Liver (tissue), 9 donors: ENCODE measurements around the gene RPUSD1. TPM values are rescaled to one million over a fixed set of nuclear protein-coding genes. Genes with fewer than 3 reads are reported as not detected.

Source experiments
- DNase-seq: peaks from one replicate; pipeline ENCODE4 v3.0.0-alpha.2; 2017; ENCODE audit warnings: low spot score
- H3K27ac ChIP-seq, 2 donors: one replicate each; pipeline ENCODE4 v1.7.0; 2013; ENCODE audit warnings: inconsistent platforms in 2 of 2, low read length in 2 of 2, control low read depth in 1 of 2, low read depth in 1 of 2, mild to moderate bottlenecking in 1 of 2
- H3K27me3 ChIP-seq, 4 donors: one replicate each; pipeline versions ENCODE4 v1.6.1 to v1.7.0; 2013; ENCODE audit warnings: low read length in 3 of 4, inconsistent platforms in 1 of 4, mild to moderate bottlenecking in 1 of 4, moderate library complexity in 1 of 4; ENCODE audit not compliant: control insufficient read depth in 4 of 4, insufficient read depth in 4 of 4
- H3K36me3 ChIP-seq, 4 donors: one replicate each; pipeline versions ENCODE4 v1.6.1 to v1.7.0; 2013; ENCODE audit warnings: low read length in 3 of 4, mild to moderate bottlenecking in 3 of 4, low read depth in 1 of 4, moderate library complexity in 1 of 4; ENCODE audit not compliant: control insufficient read depth in 4 of 4, insufficient read depth in 3 of 4
- H3K4me1 ChIP-seq, 4 donors: one replicate each; pipeline versions ENCODE4 v1.6.1 to v1.7.0; 2013; ENCODE audit warnings: low read length in 3 of 4, mild to moderate bottlenecking in 3 of 4, moderate library complexity in 1 of 4; ENCODE audit not compliant: control insufficient read depth in 4 of 4, insufficient read depth in 4 of 4
- H3K4me3 ChIP-seq, 3 donors: one replicate each; pipeline versions ENCODE4 v1.6.1 to v1.7.0; 2013; ENCODE audit warnings: low read length in 3 of 3, control low read depth in 1 of 3, low read depth in 1 of 3, mild to moderate bottlenecking in 1 of 3
- H3K9ac ChIP-seq, 2 donors: one replicate each; pipeline ENCODE4 v1.7.0; 2013; ENCODE audit warnings: low read length in 2 of 2, mild to moderate bottlenecking in 2 of 2, moderate library complexity in 2 of 2, control low read depth in 1 of 2, low read depth in 1 of 2
- H3K9me3 ChIP-seq, 4 donors: one replicate each; pipeline versions ENCODE4 v1.6.1 to v1.7.0; 2013; ENCODE audit warnings: low read length in 3 of 4; ENCODE audit not compliant: control insufficient read depth in 4 of 4
- CTCF ChIP-seq: fragments of 150-350 bp; IDR thresholded peaks from 2 replicates; pipeline ENCODE4 v1.5.1; 2017; ENCODE audit warnings: improper control_type of control experiment, low read depth, low read length; ENCODE audit not compliant: missing input control
- EGR1 ChIP-seq, 2 donors: IDR thresholded peaks; 2 replicates each; pipeline ENCODE4 v1.6.1; 2016 to 2018; ENCODE audit warnings: antibody characterized with exemption in 2 of 2, low read depth in 2 of 2
- FOXA1 ChIP-seq: IDR thresholded peaks from 2 replicates; pipeline ENCODE4 v1.6.1; 2016; ENCODE audit warnings: antibody characterized with exemption
- FOXA2 ChIP-seq: IDR thresholded peaks from 2 replicates; pipeline ENCODE4 v1.6.1; 2016; ENCODE audit warnings: antibody characterized with exemption
- GABPA ChIP-seq, 2 donors: IDR thresholded peaks in 1 of 2; conservative IDR thresholded peaks in 1 of 2; 2 replicates each; pipeline ENCODE4 v1.6.1; 2016; ENCODE audit warnings: antibody characterized with exemption in 2 of 2, mild to moderate bottlenecking in 1 of 2, moderate library complexity in 1 of 2
- HNF4A ChIP-seq, 2 donors: conservative IDR thresholded peaks; 2 replicates each; pipeline ENCODE4 v1.6.1; 2016; ENCODE audit warnings: antibody characterized with exemption in 2 of 2, mild to moderate bottlenecking in 2 of 2
- HNF4G ChIP-seq: IDR thresholded peaks from 2 replicates; pipeline ENCODE4 v1.6.1; 2016; ENCODE audit warnings: antibody characterized with exemption
- JUND ChIP-seq, 2 donors: IDR thresholded peaks; 2 replicates each; pipeline ENCODE4 v1.6.1; 2016; ENCODE audit warnings: antibody characterized with exemption in 2 of 2
- NR2F2 ChIP-seq: IDR thresholded peaks from 2 replicates; pipeline ENCODE4 v1.6.1; 2016; ENCODE audit warnings: antibody characterized with exemption
- RAD21 ChIP-seq, 2 donors: IDR thresholded peaks; 2 replicates each; pipeline ENCODE4 v1.6.1; 2016; ENCODE audit warnings: antibody characterized with exemption in 2 of 2, mild to moderate bottlenecking in 2 of 2
- RXRA ChIP-seq, 2 donors: IDR thresholded peaks; 2 replicates each; pipeline ENCODE4 v1.6.1; 2017 to 2018; ENCODE audit warnings: antibody characterized with exemption in 2 of 2, mild to moderate bottlenecking in 1 of 2
- SP1 ChIP-seq: IDR thresholded peaks from 2 replicates; pipeline ENCODE4 v1.6.1; 2018; ENCODE audit warnings: antibody characterized with exemption, mild to moderate bottlenecking
- TAF1 ChIP-seq: conservative IDR thresholded peaks from 2 replicates; pipeline ENCODE4 v1.6.1; 2016; ENCODE audit warnings: antibody characterized with exemption, mild to moderate bottlenecking
- YY1 ChIP-seq: IDR thresholded peaks from 2 replicates; pipeline ENCODE4 v1.6.1; 2016; ENCODE audit warnings: antibody characterized with exemption, mild to moderate bottlenecking
- ZBTB33 ChIP-seq: IDR thresholded peaks from 2 replicates; pipeline ENCODE4 v1.6.1; 2016; ENCODE audit warnings: antibody characterized with exemption
- WGBS: extraction: QIAGEN DNeasy Blood & Tissue Kit; methylation state at CpG from one replicate; pipeline ENCODE4 v1.1.7; 2013; 5-methylcytosine and 5-hydroxymethylcytosine counted together
- polyA plus RNA-seq, 2 donors: library from polyadenylated mRNA; stranded (reverse) in 1 of 2; unstranded in 1 of 2; fragments of 200-250 nt in 1 of 2; fragments of >200 nt in 1 of 2; fragmentation: Nextera tagmentation in 1 of 2; extraction: Ambion mirVana in 1 of 2; gene quantifications; one replicate each; pipeline versions ENCODE4 v1.2.1 to v1.2.3, GENCODE V29; 2013 to 2015
- total RNA-seq, 2 donors: library from RNA; depleted of rRNA; stranded (reverse); fragments of >200 nt; gene quantifications; one replicate each; pipeline ENCODE4 v1.2.3, GENCODE V29; 2014
- TF ChIP-seq, protein P1 (sequence below): IDR thresholded peaks from 2 replicates; pipeline ENCODE4 v1.6.1; 2016; ENCODE audit warnings: antibody characterized with exemption
- TF ChIP-seq, protein P2 (sequence below): IDR thresholded peaks from 2 replicates; pipeline ENCODE4 v1.6.1; 2016; ENCODE audit warnings: antibody characterized with exemption
- TF ChIP-seq, protein P3 (sequence below): IDR thresholded peaks from 2 replicates; pipeline ENCODE4 v1.6.1; 2016; ENCODE audit warnings: antibody characterized with exemption, mild to moderate bottlenecking
- donor health status: healthy.
- donor health status: healthy.
- donor health status: healthy.
- donor health status: healthy.
- donor health status: healthy.

RPUSD1 gene
- total and polyA plus RNA-seq, 4 donors = 4.5 to 10.7 (median 8.9) TPM

GRCh38 chr16:749010-749409 is 39.2 kb downstream of the RPUSD1 start:
- TF ChIP-seq NR2F2 = no peak
- no peak for TF ChIP-seq JUND (IDR thresholded peaks at IDR 0.05)
- TF ChIP-seq, protein P1, sequence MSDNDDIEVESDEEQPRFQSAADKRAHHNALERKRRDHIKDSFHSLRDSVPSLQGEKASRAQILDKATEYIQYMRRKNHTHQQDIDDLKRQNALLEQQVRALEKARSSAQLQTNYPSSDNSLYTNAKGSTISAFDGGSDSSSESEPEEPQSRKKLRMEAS = no peak
- no peak for TF ChIP-seq HNF4A (conservative IDR thresholded peaks at IDR 0.05)
- no peak for TF ChIP-seq TAF1
- no peak for TF ChIP-seq FOXA1
- no peak for TF ChIP-seq GABPA (IDR thresholded peaks at IDR 0.05 in 1 of 2, conservative IDR thresholded peaks at IDR 0.05 in 1 of 2)
- TF ChIP-seq, protein P2, sequence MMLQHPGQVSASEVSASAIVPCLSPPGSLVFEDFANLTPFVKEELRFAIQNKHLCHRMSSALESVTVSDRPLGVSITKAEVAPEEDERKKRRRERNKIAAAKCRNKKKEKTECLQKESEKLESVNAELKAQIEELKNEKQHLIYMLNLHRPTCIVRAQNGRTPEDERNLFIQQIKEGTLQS = no peak
- TF ChIP-seq, protein P3, sequence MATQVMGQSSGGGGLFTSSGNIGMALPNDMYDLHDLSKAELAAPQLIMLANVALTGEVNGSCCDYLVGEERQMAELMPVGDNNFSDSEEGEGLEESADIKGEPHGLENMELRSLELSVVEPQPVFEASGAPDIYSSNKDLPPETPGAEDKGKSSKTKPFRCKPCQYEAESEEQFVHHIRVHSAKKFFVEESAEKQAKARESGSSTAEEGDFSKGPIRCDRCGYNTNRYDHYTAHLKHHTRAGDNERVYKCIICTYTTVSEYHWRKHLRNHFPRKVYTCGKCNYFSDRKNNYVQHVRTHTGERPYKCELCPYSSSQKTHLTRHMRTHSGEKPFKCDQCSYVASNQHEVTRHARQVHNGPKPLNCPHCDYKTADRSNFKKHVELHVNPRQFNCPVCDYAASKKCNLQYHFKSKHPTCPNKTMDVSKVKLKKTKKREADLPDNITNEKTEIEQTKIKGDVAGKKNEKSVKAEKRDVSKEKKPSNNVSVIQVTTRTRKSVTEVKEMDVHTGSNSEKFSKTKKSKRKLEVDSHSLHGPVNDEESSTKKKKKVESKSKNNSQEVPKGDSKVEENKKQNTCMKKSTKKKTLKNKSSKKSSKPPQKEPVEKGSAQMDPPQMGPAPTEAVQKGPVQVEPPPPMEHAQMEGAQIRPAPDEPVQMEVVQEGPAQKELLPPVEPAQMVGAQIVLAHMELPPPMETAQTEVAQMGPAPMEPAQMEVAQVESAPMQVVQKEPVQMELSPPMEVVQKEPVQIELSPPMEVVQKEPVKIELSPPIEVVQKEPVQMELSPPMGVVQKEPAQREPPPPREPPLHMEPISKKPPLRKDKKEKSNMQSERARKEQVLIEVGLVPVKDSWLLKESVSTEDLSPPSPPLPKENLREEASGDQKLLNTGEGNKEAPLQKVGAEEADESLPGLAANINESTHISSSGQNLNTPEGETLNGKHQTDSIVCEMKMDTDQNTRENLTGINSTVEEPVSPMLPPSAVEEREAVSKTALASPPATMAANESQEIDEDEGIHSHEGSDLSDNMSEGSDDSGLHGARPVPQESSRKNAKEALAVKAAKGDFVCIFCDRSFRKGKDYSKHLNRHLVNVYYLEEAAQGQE = no peak
- no peak for TF ChIP-seq FOXA2
- no peak for TF ChIP-seq RXRA (IDR thresholded peaks at IDR 0.05)
- no peak for TF ChIP-seq ZBTB33
- no peak for TF ChIP-seq CTCF
- TF ChIP-seq SP1 = no peak
- no peak for TF ChIP-seq HNF4G
- no peak for TF ChIP-seq YY1
- no peak for TF ChIP-seq EGR1 (IDR thresholded peaks at IDR 0.05; ENCODE audit: low read depth in 2 of 2)
- TF ChIP-seq RAD21 (IDR thresholded peaks at IDR 0.05) = no peak
- Histone ChIP-seq H3K4me3 (no peak overlapping the region), H3K36me3 (no peaks in the 10 kb centered on the region), H3K27ac (no peak overlapping the region), H3K27me3 (no peaks in the 10 kb centered on the region), H3K4me1 (no peaks in the 10 kb centered on the region), H3K9me3 (no peaks in the 10 kb centered on the region), H3K9ac (no peak overlapping the region)
- DNase-seq = no peak
- 77% methylated on average over 6 of the region's 6 CpGs for WGBS
